ENCODE data around the gene SLC12A3. TPM values are rescaled to one million over a fixed set of nuclear protein-coding genes. Genes with fewer than 3 reads are reported as not detected.

The SLC12A3 gene
- total and polyA plus RNA-seq, 2 of the 4 experiments (the other 2 are of a cell fraction): not detected

DNA sequence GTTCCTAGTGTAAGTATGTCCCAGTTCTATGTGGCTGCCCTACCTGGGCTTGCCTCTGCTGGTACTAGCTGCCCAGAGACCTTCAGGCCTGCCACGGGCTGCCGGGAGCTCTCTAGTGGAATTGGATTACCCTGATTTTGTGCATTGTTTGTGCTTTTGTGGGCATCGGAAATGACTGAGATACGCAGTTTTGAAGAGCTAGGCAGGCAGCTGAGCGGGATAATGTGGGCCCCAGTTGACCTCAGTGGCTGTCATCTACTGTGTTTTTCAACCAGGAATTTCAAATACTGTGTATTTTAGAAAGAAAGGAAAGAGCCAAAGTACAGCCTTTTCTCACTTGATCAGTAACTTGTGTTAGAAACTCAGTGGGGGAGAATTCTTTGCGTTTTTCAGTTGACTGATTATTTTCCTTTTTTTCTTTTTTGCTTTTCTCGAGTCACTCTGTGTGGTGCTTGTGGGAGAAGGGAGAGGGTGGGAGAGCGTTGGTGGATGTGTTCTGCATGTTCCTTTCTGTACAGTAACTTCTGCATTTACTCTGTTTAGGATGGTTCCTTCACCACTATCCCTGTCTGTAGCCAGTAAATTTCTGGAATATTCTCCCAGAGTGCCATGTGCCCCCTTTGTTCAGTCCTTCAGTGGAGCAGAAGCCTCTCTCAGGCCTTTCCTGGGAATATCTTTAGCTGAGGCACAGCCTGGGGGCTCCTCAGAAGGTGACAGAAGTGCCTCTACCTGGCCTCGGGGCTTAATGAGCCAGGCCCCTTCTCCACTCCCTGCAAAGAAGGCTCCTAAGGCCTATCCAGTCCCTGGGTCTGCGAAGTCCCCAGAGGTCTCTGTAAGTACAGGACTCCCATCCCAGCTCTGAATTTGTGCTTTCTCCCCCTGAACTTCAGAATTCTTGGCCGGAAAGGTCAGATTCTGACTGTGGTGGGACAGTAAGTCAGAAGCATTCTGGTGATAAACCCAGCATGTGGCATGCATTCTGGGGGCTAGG, 15.0 kb upstream of the SLC12A3 start:
- Histone ChIP-seq H3K36me3 (ENCODE audit: control insufficient read depth, insufficient read depth, low read length) (no peaks in the 10 kb centered on the region), H2BK120ac (ENCODE audit: low read depth, low read length) (peak overlapping the region; percentile 91), H2AK9ac (replicated peaks; ENCODE audit: low read depth, low read length, poor library complexity) (peak overlapping the region; percentile 85), H3K27ac (ENCODE audit: insufficient read depth, low read length) (peak overlapping the region; percentile 80), H2BK20ac (ENCODE audit: low read depth, low read length) (peak overlapping the region; percentile 88), H3K23ac (ENCODE audit: low read depth, low read length) (peak overlapping the region; percentile 75), H4K5ac (ENCODE audit: low read depth, low read length) (peak overlapping the region; percentile 82), H3K4me1 (ENCODE audit: control insufficient read depth, insufficient read depth, low read length) (peaks cover 33% of the 10 kb centered on the region), H3K14ac (replicated peaks; ENCODE audit: low read depth, low read length) (peak overlapping the region; percentile 82), H3K27me3 (ENCODE audit: control insufficient read depth, insufficient read depth, low read length) (no peaks in the 10 kb centered on the region), H3K18ac (ENCODE audit: low read depth, low read length) (peak overlapping the region; percentile 86), H3K4me3 (ENCODE audit: insufficient read depth, low read depth, low read length) (no peak overlapping the region), H2AK5ac (ENCODE audit: low read depth, low read length) (peak overlapping the region; percentile 78), H4K8ac (ENCODE audit: low read depth in 2 of 2, low read length in 2 of 2) (peak overlapping the region; percentile 24 to 86), H3K79me1 (ENCODE audit: low read depth in 1 of 2, low read length in 2 of 2) (0 out of 4 replicates have a peak, but pooled peaks cover 0 to 9% of the 10 kb centered on the region in 2 experiments), H3K4ac (ENCODE audit: low read depth, low read length) (peak overlapping the region; percentile 78), H4K20me1 (ENCODE audit: insufficient read depth, low read length) (no peaks in the 10 kb centered on the region), H2AFZ (replicated peaks; ENCODE audit: low read length, poor library complexity) (peak overlapping the region; percentile 80), H3K9ac (ENCODE audit: low read depth, low read length) (peak overlapping the region; percentile 26), H2BK5ac (ENCODE audit: low read depth, low read length, poor library complexity, severe bottlenecking) (peak overlapping the region; percentile 83), H3K4me2 (ENCODE audit: low read depth, low read length) (peak overlapping the region; percentile 6; the same call in 1 of the 2 replicates), H2BK15ac (ENCODE audit: low read depth, low read length) (peak overlapping the region; percentile 6; the same call in 2 of the 3 replicates), H3K9me3 (ENCODE audit: control insufficient read depth, insufficient read depth, low read length) (no peaks in the 10 kb centered on the region), H3K56ac (ENCODE audit: extremely low read depth, insufficient read depth, low read length) (0 out of 2 replicates have a peak overlapping the region, but pooled peaks have one; percentile 18), H3K9me1 (ENCODE audit: insufficient read depth, low read length) (peaks cover 33% of the 10 kb centered on the region), H4K91ac (ENCODE audit: insufficient read depth, low read depth, low read length) (peak overlapping the region; percentile 90)
- CTCF ChIA-PET: no interaction called here
- POLR2A ChIA-PET (ENCODE audit: unreplicated experiment): no interaction called here
- dilution Hi-C loops (cut with HindIII; ENCODE audit: low sequenced_read_pairs, unreplicated experiment) (no loop called here), intact Hi-C loops (cut with micrococcal nuclease) (loop anchor here (5.0 kb wide), 1 partner anchor 43 kb away; no protein-coding TSS in a partner anchor), in situ Hi-C loops (cut with MboI; ENCODE audit: low sequenced_read_pairs) (no loop called here)
- DNase-seq: peak; percentile 38
- WGBS, 2 experiments (ENCODE audit: extremely low coverage in 2 of 2, insufficient read length in 1 of 2): 60% methylated on average over 1 of the region's 11 CpGs; no CpG with 5 or more reads in 1 of the 2 experiments
- peak; percentile 35 for ATAC-seq (ENCODE audit: low read depth)
- BruUV-seq (replicated peaks): no TSS peak
- TF ChIP-seq, protein P1, sequence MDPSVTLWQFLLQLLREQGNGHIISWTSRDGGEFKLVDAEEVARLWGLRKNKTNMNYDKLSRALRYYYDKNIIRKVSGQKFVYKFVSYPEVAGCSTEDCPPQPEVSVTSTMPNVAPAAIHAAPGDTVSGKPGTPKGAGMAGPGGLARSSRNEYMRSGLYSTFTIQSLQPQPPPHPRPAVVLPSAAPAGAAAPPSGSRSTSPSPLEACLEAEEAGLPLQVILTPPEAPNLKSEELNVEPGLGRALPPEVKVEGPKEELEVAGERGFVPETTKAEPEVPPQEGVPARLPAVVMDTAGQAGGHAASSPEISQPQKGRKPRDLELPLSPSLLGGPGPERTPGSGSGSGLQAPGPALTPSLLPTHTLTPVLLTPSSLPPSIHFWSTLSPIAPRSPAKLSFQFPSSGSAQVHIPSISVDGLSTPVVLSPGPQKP (IDR thresholded peaks at IDR 0.05; ENCODE audit: borderline replicate concordance, low read depth, low read length): no peak
- TF ChIP-seq RFX5 (IDR thresholded peaks at IDR 0.05; ENCODE audit: low read depth, low read length): no peak
- no peak for TF ChIP-seq SMC3 (IDR thresholded peaks at IDR 0.05; ENCODE audit: low read depth, low read length)
- no peak for TF ChIP-seq MXI1 (IDR thresholded peaks at IDR 0.05; ENCODE audit: borderline replicate concordance, low read depth, low read length)
- no peak for TF ChIP-seq CEBPB (IDR thresholded peaks at IDR 0.05; ENCODE audit: low read depth, low read length)
- no peak for TF ChIP-seq BHLHE40 (IDR thresholded peaks at IDR 0.05; ENCODE audit: low read depth, low read length)
- TF ChIP-seq, protein P2, sequence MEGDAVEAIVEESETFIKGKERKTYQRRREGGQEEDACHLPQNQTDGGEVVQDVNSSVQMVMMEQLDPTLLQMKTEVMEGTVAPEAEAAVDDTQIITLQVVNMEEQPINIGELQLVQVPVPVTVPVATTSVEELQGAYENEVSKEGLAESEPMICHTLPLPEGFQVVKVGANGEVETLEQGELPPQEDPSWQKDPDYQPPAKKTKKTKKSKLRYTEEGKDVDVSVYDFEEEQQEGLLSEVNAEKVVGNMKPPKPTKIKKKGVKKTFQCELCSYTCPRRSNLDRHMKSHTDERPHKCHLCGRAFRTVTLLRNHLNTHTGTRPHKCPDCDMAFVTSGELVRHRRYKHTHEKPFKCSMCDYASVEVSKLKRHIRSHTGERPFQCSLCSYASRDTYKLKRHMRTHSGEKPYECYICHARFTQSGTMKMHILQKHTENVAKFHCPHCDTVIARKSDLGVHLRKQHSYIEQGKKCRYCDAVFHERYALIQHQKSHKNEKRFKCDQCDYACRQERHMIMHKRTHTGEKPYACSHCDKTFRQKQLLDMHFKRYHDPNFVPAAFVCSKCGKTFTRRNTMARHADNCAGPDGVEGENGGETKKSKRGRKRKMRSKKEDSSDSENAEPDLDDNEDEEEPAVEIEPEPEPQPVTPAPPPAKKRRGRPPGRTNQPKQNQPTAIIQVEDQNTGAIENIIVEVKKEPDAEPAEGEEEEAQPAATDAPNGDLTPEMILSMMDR (conservative IDR thresholded peaks at IDR 0.05; ENCODE audit: low read depth, low read length): no peak
- TF ChIP-seq FOS (IDR thresholded peaks at IDR 0.05; ENCODE audit: low read depth, low read length): no peak
- no peak for TF ChIP-seq POLR2A (IDR thresholded peaks at IDR 0.05; ENCODE audit: low read depth, low read length)
- TF ChIP-seq, protein P3, sequence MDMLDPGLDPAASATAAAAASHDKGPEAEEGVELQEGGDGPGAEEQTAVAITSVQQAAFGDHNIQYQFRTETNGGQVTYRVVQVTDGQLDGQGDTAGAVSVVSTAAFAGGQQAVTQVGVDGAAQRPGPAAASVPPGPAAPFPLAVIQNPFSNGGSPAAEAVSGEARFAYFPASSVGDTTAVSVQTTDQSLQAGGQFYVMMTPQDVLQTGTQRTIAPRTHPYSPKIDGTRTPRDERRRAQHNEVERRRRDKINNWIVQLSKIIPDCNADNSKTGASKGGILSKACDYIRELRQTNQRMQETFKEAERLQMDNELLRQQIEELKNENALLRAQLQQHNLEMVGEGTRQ (IDR thresholded peaks at IDR 0.05; ENCODE audit: low read depth, low read length): no peak
- no peak for TF ChIP-seq MAFK (IDR thresholded peaks at IDR 0.05; ENCODE audit: low read depth, low read length)
- TF ChIP-seq MAZ (IDR thresholded peaks at IDR 0.05; ENCODE audit: borderline replicate concordance, low read depth, low read length): no peak
- TF ChIP-seq RCOR1 (IDR thresholded peaks at IDR 0.05; ENCODE audit: insufficient replicate concordance, low read length): no peak
